K562 (cell line): ENCODE measurements around the gene TMEM132C. TPM values are rescaled to one million over a fixed set of nuclear protein-coding genes. Genes with fewer than 3 reads are reported as not detected.

Experiments
- FOXA3 ChIP-seq, 2 experiments: fragments of 450-650 bp in 1 of 2; sonication (generic) in 1 of 2; formaldehyde crosslinking; IDR thresholded peaks in 1 of 2; conservative IDR thresholded peaks in 1 of 2; 2 replicates each; pipeline versions ENCODE4 v1.4.0 to v1.8.0; 2020 to 2022; ENCODE audit warnings: mild to moderate bottlenecking in 2 of 2, missing genetic modification reagents in 1 of 2
- KHSRP ChIP-seq: fragments of 450-650 bp; IDR thresholded peaks from 2 replicates; pipeline ENCODE4 v1.6.1; 2017
- KLF1 ChIP-seq: fragments of 450-650 bp; IDR thresholded peaks from 2 replicates; pipeline ENCODE4 v1.6.1; 2016; ENCODE audit warnings: missing genetic modification characterization, missing compliant biosample characterization
- POLR3G ChIP-seq: IDR thresholded peaks from 2 replicates; pipeline ENCODE4 v1.6.1; 2011; ENCODE audit not compliant: insufficient read length, insufficient replicate concordance; ENCODE audit errors: extremely low read depth
- TAF15 ChIP-seq: fragments of 200-400 bp; formaldehyde crosslinking; IDR thresholded peaks from 2 replicates; pipeline ENCODE4 v1.6.1; 2017; ENCODE audit warnings: mild to moderate bottlenecking, low read depth, low read length, moderate library complexity
- TFAP4 ChIP-seq: sonication (generic); formaldehyde crosslinking; IDR thresholded peaks from 2 replicates; pipeline ENCODE4 v1.8.0; 2022; ENCODE audit warnings: missing genetic modification reagents, mild to moderate bottlenecking, moderate library complexity, borderline replicate concordance
- ZKSCAN1 ChIP-seq: fragments of 150-350 bp; IDR thresholded peaks from 2 replicates; pipeline ENCODE4 v1.6.1; 2016; ENCODE audit warnings: low read depth, low read length
- ZNF583 ChIP-seq: fragments of 250-450 bp; sonication (Bioruptor Pico); IDR thresholded peaks from 2 replicates; pipeline ENCODE4 v1.4.0; 2020
- ZNF668 ChIP-seq: fragments of 250-450 bp; sonication (Bioruptor Pico); IDR thresholded peaks from 2 replicates; pipeline ENCODE4 v1.8.0; 2022; ENCODE audit warnings: mild to moderate bottlenecking, inconsistent platforms
- polyA plus RNA-seq, 8 experiments: library from polyadenylated mRNA; depleted of rRNA in 4 of 8; stranded (reverse) in 5 of 8; unstranded in 3 of 8; fragments of >200 nt; fragmentation: Nextera tagmentation in 2 of 8; fragmentation: Illumina TruSeq in 1 of 8; extraction: Ambion mirVana in 2 of 8; extraction: Trizol in 1 of 8; gene quantifications; 2 replicates each; pipeline versions ENCODE4 v1.2.1 to v1.2.3, GENCODE V29; 2011 to 2014; ENCODE audit warnings: inconsistent platforms in 1 of 8, missing spikeins in 1 of 8
- total RNA-seq, 7 experiments: library from RNA; depleted of rRNA in 6 of 7; stranded (reverse); fragments of >200 nt in 6 of 7; fragmentation: Illumina TruSeq in 2 of 7; extraction: Trizol in 2 of 7; gene quantifications; 2 replicates each; pipeline versions ENCODE4 v1.2.1 to v1.2.3, GENCODE V29; 2011 to 2021; ENCODE audit warnings: low replicate concordance in 1 of 7
- TF ChIP-seq, protein P1 (sequence below): sonication (generic); formaldehyde crosslinking; IDR thresholded peaks from 2 replicates; pipeline ENCODE4 v1.8.1; 2023; ENCODE audit warnings: missing genetic modification reagents, mild to moderate bottlenecking, borderline replicate concordance
- TF ChIP-seq, protein P2 (sequence below): fragments of 250-450 bp; sonication (Bioruptor Pico); IDR thresholded peaks from 2 replicates; pipeline ENCODE4 v1.4.0; 2020
- TF ChIP-seq, protein P3 (sequence below): fragments of 450-650 bp; IDR thresholded peaks from 2 replicates; pipeline ENCODE4 v1.6.1; 2017; ENCODE audit warnings: antibody characterized with exemption

TMEM132C gene
- total and polyA plus RNA-seq, 9 of the 15 experiments (the other 6 are each of a cell fraction or from before 2014, with no cell fraction given) = not detected

GRCh38 chr12:128325646-128326045 lies 58.7 kb downstream of the TMEM132C start (continued):
- TF ChIP-seq, protein P1, sequence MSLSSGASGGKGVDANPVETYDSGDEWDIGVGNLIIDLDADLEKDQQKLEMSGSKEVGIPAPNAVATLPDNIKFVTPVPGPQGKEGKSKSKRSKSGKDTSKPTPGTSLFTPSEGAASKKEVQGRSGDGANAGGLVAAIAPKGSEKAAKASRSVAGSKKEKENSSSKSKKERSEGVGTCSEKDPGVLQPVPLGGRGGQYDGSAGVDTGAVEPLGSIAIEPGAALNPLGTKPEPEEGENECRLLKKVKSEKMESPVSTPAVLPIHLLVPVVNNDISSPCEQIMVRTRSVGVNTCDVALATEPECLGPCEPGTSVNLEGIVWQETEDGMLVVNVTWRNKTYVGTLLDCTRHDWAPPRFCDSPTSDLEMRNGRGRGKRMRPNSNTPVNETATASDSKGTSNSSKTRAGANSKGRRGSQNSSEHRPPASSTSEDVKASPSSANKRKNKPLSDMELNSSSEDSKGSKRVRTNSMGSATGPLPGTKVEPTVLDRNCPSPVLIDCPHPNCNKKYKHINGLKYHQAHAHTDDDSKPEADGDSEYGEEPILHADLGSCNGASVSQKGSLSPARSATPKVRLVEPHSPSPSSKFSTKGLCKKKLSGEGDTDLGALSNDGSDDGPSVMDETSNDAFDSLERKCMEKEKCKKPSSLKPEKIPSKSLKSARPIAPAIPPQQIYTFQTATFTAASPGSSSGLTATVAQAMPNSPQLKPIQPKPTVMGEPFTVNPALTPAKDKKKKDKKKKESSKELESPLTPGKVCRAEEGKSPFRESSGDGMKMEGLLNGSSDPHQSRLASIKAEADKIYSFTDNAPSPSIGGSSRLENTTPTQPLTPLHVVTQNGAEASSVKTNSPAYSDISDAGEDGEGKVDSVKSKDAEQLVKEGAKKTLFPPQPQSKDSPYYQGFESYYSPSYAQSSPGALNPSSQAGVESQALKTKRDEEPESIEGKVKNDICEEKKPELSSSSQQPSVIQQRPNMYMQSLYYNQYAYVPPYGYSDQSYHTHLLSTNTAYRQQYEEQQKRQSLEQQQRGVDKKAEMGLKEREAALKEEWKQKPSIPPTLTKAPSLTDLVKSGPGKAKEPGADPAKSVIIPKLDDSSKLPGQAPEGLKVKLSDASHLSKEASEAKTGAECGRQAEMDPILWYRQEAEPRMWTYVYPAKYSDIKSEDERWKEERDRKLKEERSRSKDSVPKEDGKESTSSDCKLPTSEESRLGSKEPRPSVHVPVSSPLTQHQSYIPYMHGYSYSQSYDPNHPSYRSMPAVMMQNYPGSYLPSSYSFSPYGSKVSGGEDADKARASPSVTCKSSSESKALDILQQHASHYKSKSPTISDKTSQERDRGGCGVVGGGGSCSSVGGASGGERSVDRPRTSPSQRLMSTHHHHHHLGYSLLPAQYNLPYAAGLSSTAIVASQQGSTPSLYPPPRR = no peak
- TF ChIP-seq KLF1 (tag) (no peak), ZNF668 (CRISPR knock-in tag) (no peak), POLR3G (no peak), ZKSCAN1 (no peak), ZNF583 (no peak), TAF15 (no peak), KHSRP (no peak), FOXA3 (CRISPR knock-in tag; conservative IDR thresholded peaks at IDR 0.05 in 1 of 2, IDR thresholded peaks at IDR 0.05 in 1 of 2) (no peak), TFAP4 (CRISPR knock-in tag) (no peak)
- TF ChIP-seq, protein P2, sequence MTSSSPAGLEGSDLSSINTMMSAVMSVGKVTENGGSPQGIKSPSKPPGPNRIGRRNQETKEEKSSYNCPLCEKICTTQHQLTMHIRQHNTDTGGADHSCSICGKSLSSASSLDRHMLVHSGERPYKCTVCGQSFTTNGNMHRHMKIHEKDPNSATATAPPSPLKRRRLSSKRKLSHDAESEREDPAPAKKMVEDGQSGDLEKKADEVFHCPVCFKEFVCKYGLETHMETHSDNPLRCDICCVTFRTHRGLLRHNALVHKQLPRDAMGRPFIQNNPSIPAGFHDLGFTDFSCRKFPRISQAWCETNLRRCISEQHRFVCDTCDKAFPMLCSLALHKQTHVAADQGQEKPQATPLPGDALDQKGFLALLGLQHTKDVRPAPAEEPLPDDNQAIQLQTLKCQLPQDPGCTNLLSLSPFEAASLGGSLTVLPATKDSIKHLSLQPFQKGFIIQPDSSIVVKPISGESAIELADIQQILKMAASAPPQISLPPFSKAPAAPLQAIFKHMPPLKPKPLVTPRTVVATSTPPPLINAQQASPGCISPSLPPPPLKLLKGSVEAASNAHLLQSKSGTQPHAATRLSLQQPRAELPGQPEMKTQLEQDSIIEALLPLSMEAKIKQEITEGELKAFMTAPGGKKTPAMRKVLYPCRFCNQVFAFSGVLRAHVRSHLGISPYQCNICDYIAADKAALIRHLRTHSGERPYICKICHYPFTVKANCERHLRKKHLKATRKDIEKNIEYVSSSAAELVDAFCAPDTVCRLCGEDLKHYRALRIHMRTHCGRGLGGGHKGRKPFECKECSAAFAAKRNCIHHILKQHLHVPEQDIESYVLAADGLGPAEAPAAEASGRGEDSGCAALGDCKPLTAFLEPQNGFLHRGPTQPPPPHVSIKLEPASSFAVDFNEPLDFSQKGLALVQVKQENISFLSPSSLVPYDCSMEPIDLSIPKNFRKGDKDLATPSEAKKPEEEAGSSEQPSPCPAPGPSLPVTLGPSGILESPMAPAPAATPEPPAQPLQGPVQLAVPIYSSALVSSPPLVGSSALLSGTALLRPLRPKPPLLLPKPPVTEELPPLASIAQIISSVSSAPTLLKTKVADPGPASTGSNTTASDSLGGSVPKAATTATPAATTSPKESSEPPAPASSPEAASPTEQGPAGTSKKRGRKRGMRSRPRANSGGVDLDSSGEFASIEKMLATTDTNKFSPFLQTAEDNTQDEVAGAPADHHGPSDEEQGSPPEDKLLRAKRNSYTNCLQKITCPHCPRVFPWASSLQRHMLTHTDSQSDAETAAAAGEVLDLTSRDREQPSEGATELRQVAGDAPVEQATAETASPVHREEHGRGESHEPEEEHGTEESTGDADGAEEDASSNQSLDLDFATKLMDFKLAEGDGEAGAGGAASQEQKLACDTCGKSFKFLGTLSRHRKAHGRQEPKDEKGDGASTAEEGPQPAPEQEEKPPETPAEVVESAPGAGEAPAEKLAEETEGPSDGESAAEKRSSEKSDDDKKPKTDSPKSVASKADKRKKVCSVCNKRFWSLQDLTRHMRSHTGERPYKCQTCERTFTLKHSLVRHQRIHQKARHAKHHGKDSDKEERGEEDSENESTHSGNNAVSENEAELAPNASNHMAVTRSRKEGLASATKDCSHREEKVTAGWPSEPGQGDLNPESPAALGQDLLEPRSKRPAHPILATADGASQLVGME (CRISPR knock-in tag) = no peak
- TF ChIP-seq, protein P3, sequence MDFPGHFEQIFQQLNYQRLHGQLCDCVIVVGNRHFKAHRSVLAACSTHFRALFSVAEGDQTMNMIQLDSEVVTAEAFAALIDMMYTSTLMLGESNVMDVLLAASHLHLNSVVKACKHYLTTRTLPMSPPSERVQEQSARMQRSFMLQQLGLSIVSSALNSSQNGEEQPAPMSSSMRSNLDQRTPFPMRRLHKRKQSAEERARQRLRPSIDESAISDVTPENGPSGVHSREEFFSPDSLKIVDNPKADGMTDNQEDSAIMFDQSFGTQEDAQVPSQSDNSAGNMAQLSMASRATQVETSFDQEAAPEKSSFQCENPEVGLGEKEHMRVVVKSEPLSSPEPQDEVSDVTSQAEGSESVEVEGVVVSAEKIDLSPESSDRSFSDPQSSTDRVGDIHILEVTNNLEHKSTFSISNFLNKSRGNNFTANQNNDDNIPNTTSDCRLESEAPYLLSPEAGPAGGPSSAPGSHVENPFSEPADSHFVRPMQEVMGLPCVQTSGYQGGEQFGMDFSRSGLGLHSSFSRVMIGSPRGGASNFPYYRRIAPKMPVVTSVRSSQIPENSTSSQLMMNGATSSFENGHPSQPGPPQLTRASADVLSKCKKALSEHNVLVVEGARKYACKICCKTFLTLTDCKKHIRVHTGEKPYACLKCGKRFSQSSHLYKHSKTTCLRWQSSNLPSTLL = no peak
